HL-60 (cell line): ENCODE measurements around the gene OR2T8.

ENCODE experiments used
- CTCF ChIP-seq: IDR thresholded peaks from one replicate; pipeline ENCODE4 v1.5.1; 2011; ENCODE audit warnings: low read length, control low read depth, inconsistent platforms; ENCODE audit not compliant: insufficient read depth
- POLR2AphosphoS5 ChIP-seq: IDR thresholded peaks from 2 replicates; pipeline ENCODE4 v1.6.1; 2012; ENCODE audit warnings: low read depth

GRCh38 chr1:247933989-247934388 lies 13.9 kb downstream of the OR2T8 start:
- no peak for TF ChIP-seq CTCF
- TF ChIP-seq POLR2AphosphoS5: no peak
